Stimulated activated CD4-positive, alpha-beta T cell treated with anti-CD3 and anti-CD28 coated beads, Interleukin-15, amount 100 ng/mL, for 48 hours (primary cell): Measurements from ENCODE around the gene DGKD.

ENCODE experiments used
- DNase-seq, 2 donors: peaks; one replicate each; pipeline ENCODE4 v3.0.0-alpha.2; 2020; ENCODE audit warnings: low read depth in 2 of 2

Gene DGKD

DNA sequence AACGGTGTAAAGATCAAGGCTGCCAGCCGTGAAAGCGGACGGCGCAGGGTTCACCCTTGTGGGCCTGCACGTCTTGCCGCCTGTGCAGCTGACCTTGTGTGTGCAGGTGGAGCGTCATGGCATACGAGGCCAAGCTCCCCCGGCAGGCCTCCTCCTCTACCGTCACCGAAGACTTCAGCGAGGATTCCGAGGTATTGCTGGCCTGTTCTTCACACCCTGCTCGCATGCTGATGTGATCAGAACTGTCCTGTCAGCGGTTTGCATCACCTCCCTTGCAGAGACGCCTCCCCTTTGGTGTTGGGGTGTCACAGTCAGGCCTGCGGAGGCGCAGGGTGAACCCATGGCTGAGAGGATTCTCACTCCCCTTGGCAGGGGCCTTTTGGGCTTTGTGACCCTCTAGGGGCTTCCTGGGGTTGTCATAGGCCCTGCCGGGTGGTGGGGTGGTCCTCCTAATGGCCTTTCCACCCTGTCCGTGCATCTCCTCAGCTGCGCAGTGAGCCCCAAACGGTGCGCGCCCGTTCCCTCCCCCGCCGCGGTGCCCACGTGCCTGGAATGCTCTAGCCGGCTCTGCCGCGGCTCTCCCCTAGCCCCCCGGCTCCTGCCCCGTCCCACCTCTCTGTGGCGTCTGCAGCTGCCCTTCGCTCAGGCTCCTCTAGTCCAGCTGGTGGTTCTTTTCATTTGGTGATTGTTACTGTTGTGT lies 92.5 kb downstream of the DGKD start:
- no peak for DNase-seq

DNA sequence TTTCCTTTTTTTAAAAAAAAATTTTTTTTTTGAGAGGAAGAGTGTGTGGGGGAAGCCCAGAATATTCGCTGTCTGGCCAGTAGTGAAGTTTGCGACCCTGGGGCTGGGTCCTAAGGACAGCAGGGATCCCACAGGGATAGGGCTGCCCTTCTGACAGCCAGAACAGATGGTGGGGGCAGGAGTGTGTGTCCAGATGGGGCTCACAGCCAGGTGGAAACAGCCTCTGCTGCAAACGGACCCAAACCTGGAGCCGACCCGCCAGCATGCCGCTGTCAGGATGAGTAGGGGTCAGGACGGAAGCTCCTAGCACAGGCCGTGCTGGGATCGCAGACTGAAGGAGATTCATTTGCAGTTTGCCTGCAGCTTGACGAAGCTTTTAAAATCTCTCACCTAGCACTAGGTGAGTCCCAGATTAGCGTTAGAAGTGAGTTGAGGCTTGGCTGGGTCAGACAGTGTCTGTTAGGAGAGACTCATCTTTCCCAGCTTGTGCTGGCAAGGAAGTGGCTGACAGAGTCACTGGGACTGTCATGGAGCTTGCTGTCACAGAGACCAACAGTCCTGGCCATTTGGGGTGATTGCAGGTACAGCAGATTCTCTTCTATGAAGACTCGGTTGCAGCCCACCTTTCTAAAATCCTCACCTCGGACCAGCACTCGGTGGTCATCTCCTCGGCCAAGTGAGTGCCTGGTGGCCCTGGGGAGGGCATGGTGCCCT lies 93.4 kb downstream of the DGKD start:
- no peak for DNase-seq

- no peak for DNase-seq
These were observed 93.9 kb downstream of the DGKD start for GRCh38 chr2:233448220-233448559.

GRCh38 chr2:233448575-233448974 lies 94.3 kb downstream of the DGKD start:
- DNase-seq: no peak

- DNase-seq: no peak
These were observed 95.0 kb downstream of the DGKD start for GRCh38 chr2:233449081-233449901.

DNA sequence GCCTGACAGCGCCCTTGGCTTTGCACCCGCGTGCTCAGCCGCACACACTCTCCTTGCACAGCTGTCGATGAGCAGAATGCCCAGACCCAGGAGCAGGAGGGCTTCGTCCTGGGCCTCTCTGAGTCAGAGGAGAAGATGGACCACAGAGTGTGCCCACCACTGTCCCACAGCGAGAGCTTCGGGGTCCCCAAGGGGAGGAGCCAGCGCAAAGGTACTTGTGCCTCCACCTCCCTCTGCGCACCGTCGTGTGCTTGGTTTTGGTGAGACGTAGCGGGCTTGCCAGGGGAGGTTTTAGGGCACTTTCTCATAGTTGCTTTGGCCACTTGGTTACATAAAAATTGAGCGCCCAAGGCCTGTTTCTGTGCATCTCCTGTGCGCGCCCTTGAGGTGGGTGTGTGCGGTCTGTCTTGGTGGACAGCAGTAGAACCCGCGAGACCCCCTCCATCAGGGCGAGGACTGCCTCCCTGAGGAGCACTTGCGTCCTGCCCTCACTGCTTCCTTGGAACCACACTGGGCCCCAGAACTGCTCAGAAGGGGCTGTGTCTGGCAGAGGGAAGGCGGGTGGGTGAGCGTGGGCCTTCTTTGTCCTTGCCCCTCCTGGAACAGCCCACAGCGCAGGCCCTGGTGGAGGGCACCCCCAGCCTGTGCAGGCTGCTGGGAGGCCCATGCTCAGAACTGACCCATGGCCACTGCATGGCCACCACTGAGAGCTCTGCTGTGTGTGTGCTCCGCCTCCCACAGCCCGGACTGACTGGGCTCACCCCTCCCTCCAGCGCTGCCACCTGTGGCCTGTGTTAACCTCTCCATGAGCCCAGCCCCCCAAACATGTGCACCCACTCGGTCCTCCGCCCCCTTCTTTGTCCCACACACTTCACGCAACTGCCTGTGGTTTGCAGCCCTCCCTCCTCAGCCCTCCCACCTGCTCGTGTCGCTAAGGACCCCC lies 95.9 kb downstream of the DGKD start:
- DNase-seq: no peak

DNA sequence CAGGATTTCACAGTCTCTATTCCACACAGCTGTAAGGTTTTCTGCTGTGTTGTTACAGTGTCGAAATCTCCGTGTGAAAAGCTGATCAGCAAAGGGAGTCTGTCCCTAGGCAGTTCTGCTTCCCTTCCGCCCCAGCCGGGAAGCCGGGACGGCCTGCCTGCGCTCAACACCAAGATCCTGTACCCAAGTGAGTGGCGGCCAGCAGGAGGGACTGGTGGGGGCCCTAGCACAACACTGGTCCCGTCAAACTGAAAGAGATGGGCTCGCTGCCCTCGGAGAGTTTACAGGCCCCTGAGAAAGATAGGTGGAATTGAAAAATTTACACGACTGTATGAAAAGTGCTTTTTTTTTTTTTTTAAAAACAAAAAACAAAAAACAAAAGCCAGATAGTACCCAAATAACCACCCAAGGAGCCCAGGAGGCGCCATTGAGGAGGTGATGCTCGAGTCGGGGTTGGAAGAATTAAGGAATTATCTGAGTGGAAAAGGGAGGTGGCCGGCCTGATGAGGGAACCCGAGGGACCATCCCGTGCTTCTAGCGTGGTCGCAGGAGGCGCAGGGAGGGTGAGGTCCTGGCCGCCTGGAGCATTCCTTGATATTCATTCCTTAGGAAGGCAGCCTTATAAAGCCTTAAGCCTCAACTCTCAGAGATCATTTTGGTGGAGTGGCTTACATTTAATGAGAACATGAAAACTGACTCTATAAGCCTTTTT lies 96.7 kb downstream of the DGKD start:
- DNase-seq: no peak

GRCh38 chr2:233451950-233452349 lies 97.7 kb downstream of the DGKD start:
- DNase-seq: no peak

GRCh38 chr2:233453111-233453915 lies 99.0 kb downstream of the DGKD start:
- DNase-seq: no peak

- no peak for DNase-seq
These were observed 99.6 kb downstream of the DGKD start for GRCh38 chr2:233453916-233454315.

GRCh38 chr2:233455006-233455405 lies 100.7 kb downstream of the DGKD start:
- no peak for DNase-seq

- DNase-seq: no peak
These were observed 101.2 kb downstream of the DGKD start for GRCh38 chr2:233455491-233455890.

DNA sequence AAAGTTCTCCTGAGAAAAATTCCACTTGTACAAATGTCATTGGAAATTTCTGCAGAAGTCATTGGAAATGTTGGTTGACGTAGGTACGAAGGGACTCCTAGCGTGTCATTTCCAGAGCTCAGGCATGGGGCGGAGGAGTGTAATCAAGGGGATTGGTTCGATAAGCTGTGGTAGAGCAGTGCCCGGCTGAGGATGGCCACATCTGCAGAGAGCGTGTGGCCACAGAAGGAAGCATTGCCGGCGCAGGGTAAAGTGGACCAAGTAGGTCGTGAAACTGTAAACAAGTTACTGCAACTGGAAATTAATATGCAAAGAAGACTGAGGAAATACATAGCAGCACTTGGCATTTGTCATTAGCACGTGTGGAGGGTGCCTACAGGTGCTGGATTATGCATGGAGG lies 101.8 kb downstream of the DGKD start:
- no peak for DNase-seq

GRCh38 chr2:233456934-233457333 lies 102.6 kb downstream of the DGKD start:
- no peak for DNase-seq

DNA sequence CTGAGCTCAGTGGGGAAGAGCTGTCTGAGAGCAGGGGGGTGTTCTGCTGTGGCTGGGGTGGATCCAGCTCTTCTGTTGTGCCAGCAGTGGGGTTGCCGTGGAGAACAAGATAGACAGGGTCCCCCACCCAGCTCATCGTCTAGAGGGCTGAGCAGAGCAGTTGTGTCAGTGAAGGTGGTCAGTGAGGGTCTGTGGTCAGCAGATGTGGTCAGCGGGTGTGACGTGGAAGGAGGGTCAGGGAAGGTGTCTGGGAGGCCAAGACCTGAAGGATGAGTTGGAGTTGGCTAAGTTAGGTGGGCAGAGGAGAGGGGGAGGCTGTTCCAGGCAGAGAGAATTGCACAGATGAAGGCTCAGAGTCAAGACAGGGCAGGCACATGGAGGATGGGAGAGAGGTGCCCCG lies 103.1 kb downstream of the DGKD start:
- no peak for DNase-seq

DNA sequence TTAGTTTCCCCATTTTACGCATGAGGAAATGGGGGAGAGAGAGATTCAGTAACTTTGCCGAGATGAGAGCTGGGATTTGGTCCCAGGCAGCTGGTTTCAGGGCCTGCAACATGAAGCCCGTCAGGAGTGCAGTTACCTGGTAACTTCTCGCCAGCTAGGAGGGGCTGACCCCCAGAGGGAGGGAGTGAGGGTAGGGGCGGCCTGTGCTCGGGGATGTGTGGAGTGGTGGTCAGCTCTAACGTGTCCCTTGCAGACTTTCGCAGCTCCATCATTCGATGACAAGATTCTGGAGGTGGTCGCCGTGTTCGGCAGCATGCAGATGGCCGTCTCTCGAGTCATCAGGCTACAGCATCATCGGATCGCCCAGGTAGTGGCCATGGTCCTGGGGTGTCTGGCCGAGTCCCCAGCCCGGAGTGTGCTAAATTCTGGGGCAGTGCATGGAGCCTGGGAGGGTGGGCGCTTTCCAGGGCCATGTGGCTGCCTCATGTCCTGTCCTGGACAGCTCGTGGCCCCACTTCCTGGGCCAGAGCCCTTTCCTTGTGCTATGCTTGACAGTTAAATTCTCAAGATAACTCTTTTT lies 103.8 kb downstream of the DGKD start:
- DNase-seq: no peak

DNA sequence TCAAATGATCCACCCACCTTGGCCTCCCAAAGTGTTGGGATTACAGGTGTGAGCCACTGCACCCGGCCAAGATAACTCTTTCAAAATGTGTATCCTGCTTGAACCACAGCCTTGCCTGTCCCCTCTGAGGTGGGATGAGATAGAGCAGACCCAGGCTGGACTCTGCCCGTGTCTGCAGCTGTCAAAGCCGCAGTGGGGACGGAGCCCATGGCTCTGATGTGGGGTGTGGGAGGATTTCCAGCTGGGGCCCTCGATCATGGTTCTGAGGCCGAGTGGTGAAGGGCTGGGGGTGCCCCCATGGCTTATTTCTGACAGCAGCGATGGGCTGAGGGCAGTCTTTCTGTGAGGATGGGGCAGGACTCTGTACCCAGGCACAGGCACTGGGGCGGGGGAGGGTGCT lies 104.5 kb downstream of the DGKD start:
- DNase-seq: no peak

GRCh38 chr2:233459426-233459825 lies 105.1 kb downstream of the DGKD start:
- DNase-seq: no peak

DNA sequence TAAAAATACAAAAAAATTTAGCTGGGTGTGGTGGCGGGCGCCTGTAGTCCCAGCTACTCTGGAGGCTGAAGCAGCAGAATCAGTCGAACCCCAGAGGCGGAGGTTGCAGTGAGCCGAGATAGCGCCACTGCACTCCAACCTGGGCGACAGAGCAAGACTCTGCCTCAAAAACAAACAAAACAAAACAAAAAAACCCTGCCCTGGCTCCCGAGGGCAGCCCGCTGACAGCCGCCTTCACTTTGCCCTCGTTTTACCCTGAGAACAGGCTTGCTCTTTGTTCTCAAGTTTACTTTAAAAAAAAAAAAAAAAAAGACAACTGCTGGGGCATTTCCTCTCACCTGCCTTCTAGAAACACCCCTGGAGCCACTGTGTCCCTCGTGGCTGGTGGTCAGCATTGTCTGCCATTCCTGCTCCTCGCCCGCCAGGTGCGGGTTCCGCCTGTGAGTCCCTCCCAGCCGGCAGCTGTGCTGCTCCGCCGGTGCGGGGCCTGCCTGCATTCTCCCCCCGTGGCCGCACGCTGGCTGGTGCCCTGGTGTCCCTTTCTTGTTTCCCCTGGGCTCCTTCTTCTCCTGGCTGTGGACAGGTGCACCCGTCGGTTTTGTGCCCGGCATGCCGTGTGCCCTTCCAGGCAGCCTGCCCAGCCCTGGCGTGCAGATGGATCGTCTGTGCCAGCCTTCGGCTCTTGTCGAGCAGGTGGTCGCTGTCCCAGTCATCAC lies 106.6 kb downstream of the DGKD start:
- DNase-seq: no peak
